ENCODE measurements around the gene TUBA3D. TPM values are rescaled to one million over a fixed set of nuclear protein-coding genes. Genes with fewer than 3 reads are reported as not detected.

TUBA3D gene
- total and polyA plus RNA-seq, 2 of the 13 experiments (the other 11 are each of a cell fraction or from before 2014, with no cell fraction given) = not detected

GRCh38 chr2:131492418-131493198, 16.7 kb downstream of the TUBA3D start (continued):
- TF ChIP-seq CHD2 (IDR thresholded peaks at IDR 0.05; ENCODE audit: low read depth, low read length) = peak; percentile 42; the same call in 1 of the 2 replicates
- peak; percentile 82; the same call in 1 of the 2 replicates for TF ChIP-seq ATF7-NPFF (CRISPR knock-in tag; IDR thresholded peaks at IDR 0.05; ENCODE audit: low read depth)
- TF ChIP-seq AGO2 (optimal IDR thresholded peaks at IDR 0.05; ENCODE audit: low read depth, low read length) = peak; percentile 86
- TF ChIP-seq NR2F1 (CRISPR knock-in tag; IDR thresholded peaks at IDR 0.05) = no peak
- TF ChIP-seq ZNF329 (CRISPR knock-in tag; IDR thresholded peaks at IDR 0.05; ENCODE audit: low read depth) = peak; percentile 32; the same call in 1 of the 2 replicates
- peak; percentile 38; the same call in 1 of the 2 replicates for TF ChIP-seq ZSCAN21 (CRISPR knock-in tag; IDR thresholded peaks at IDR 0.05; ENCODE audit: borderline replicate concordance)
- TF ChIP-seq HOXD1 (CRISPR knock-in tag; IDR thresholded peaks at IDR 0.05) = peak; percentile 74
- peak; percentile 2; the same call in 1 of the 2 replicates for TF ChIP-seq ZNF552 (CRISPR knock-in tag; IDR thresholded peaks at IDR 0.05; ENCODE audit: borderline replicate concordance)
- peak; percentile 93; the same call in 1 of the 2 replicates for TF ChIP-seq E2F2 (CRISPR knock-in tag; IDR thresholded peaks at IDR 0.05; ENCODE audit: borderline replicate concordance)
- TF ChIP-seq RBM39 (IDR thresholded peaks at IDR 0.05; ENCODE audit: low read depth, low read length, poor library complexity, severe bottlenecking) = peak; percentile 74
- TF ChIP-seq KDM5A (IDR thresholded peaks at IDR 0.05; ENCODE audit: borderline replicate concordance, low read length) = peak; percentile 96; the same call in 1 of the 2 replicates
- no peak for TF ChIP-seq NFKBIZ (CRISPR knock-in tag; IDR thresholded peaks at IDR 0.05)
- peak; percentile 74; the same call in 1 of the 2 replicates for TF ChIP-seq ZNF501 (CRISPR knock-in tag; IDR thresholded peaks at IDR 0.05)
- TF ChIP-seq HOXA3 (CRISPR knock-in tag; IDR thresholded peaks at IDR 0.05) = peak; percentile 95
- TF ChIP-seq ZC3H13 (CRISPR knock-in tag; IDR thresholded peaks at IDR 0.05) = peak; percentile 46
- TF ChIP-seq ZKSCAN5 (CRISPR knock-in tag; IDR thresholded peaks at IDR 0.05) = no peak
- TF ChIP-seq SP4 (CRISPR knock-in tag; IDR thresholded peaks at IDR 0.05) = peak; percentile 86
- peak; percentile 40 for TF ChIP-seq RAD21 (CRISPR knock-in tag; IDR thresholded peaks at IDR 0.05)
- peak; percentile 38; the same call in 1 of the 2 replicates for TF ChIP-seq RXRA (CRISPR knock-in tag; IDR thresholded peaks at IDR 0.05)
- peak; percentile 63 for TF ChIP-seq ZNF556 (CRISPR knock-in tag; IDR thresholded peaks at IDR 0.05; ENCODE audit: borderline replicate concordance)
- no peak for TF ChIP-seq LCORL (IDR thresholded peaks at IDR 0.05)
- peak; percentile 92 for TF ChIP-seq LCORL (CRISPR knock-in tag; IDR thresholded peaks at IDR 0.05)

Data from HepG2 (cell line).